RWPE2 (cell line): ENCODE results near the gene TCF12.

Source experiments
- ATAC-seq: fragments of 200-7000 bp; cut with Tn5 transposase; 3 replicates; pipeline ENCODE4 v1.9.1; 2021; ENCODE audit warnings: low read depth
- DNase-seq: peaks from one replicate; pipeline ENCODE4 v3.0.0-alpha.2; 2020; ENCODE audit warnings: low spot score
- H3K27ac ChIP-seq: fragments of 450-650 bp; 2 replicates; pipeline ENCODE4 v1.5.1; 2017; ENCODE audit warnings: mild to moderate bottlenecking; ENCODE audit not compliant: poor library complexity, severe bottlenecking
- H3K27me3 ChIP-seq: fragments of 250-450 bp; sonication (Bioruptor Pico); 2 replicates; pipeline ENCODE4 v1.5.1; 2021; ENCODE audit warnings: mild to moderate bottlenecking, moderate library complexity; ENCODE audit not compliant: insufficient read depth, poor library complexity, severe bottlenecking
- H3K36me3 ChIP-seq: fragments of 250-450 bp; sonication (Bioruptor Pico); 2 replicates; pipeline ENCODE4 v1.5.1; 2020; ENCODE audit warnings: low read depth, mild to moderate bottlenecking, moderate library complexity
- H3K4me1 ChIP-seq: fragments of 250-450 bp; sonication (Bioruptor Pico); 2 replicates; pipeline ENCODE4 v1.5.1; 2021; ENCODE audit warnings: mild to moderate bottlenecking, moderate library complexity; ENCODE audit not compliant: insufficient read depth, poor library complexity, severe bottlenecking
- H3K4me3 ChIP-seq: fragments of 250-450 bp; sonication (Bioruptor Pico); 2 replicates; pipeline ENCODE4 v1.5.1; 2021; ENCODE audit warnings: mild to moderate bottlenecking, moderate library complexity; ENCODE audit not compliant: severe bottlenecking
- H3K9me3 ChIP-seq: fragments of 250-450 bp; sonication (Bioruptor Pico); 2 replicates; pipeline ENCODE4 v1.5.1; 2021; ENCODE audit warnings: mild to moderate bottlenecking, moderate library complexity; ENCODE audit not compliant: severe bottlenecking
- CTCF ChIP-seq: fragments of 450-650 bp; IDR thresholded peaks from one replicate; pipeline ENCODE4 v1.5.1; 2017; ENCODE audit warnings: mild to moderate bottlenecking, moderate library complexity; ENCODE audit not compliant: poor library complexity, severe bottlenecking

TCF12 gene

DNA sequence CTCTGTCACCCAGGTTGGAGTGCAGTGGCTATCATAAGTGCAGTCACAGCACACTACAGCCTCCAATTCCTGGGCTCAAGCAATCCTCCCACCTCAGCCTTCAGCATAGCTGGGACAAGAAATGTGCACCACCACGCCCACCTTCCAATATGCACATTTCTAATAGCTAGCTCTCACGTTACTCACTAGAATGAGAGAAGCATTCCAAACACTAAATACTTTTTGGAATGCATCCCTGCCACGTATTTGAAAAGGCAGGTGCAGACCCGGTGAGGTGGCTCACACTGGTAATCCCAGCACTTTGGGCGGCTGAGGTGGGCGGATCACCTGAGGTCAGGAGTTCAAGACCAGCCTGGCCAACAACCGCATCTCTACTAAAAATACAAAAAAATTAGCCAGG is 7.6 kb upstream of the TCF12 start:
- TF ChIP-seq CTCF: no peak
- no peak overlapping the region for H3K27ac ChIP-seq
- ATAC-seq: peak; percentile 59

GRCh38 chr15:56913241-56913640 is 5.2 kb upstream of the TCF12 start:
- DNase-seq: no peak
- Histone ChIP-seq H3K4me1 (peaks cover 4% of the 10 kb centered on the region), H3K9me3 (no peaks in the 10 kb centered on the region), H3K27ac (no peak overlapping the region), H3K4me3 (no peak overlapping the region), H3K27me3 (no peaks in the 10 kb centered on the region), H3K36me3 (no peaks in the 10 kb centered on the region)
- no peak for ATAC-seq
- no peak for TF ChIP-seq CTCF

More for the DNA sequence above, 7.6 kb upstream of the TCF12 start:
- Histone ChIP-seq H3K36me3 (no peaks in the 10 kb centered on the region), H3K4me1 (peaks cover 19% of the 10 kb centered on the region), H3K4me3 (no peak overlapping the region), H3K27me3 (no peaks in the 10 kb centered on the region), H3K9me3 (no peaks in the 10 kb centered on the region)
- DNase-seq: no peak

- no peak for ATAC-seq
- Histone ChIP-seq H3K27ac (no peak overlapping the region), H3K4me3 (no peak overlapping the region), H3K27me3 (no peaks in the 10 kb centered on the region), H3K36me3 (no peaks in the 10 kb centered on the region), H3K9me3 (no peaks in the 10 kb centered on the region), H3K4me1 (peaks cover 4% of the 10 kb centered on the region)
- TF ChIP-seq CTCF: no peak
- DNase-seq: no peak
These were observed 4.8 kb upstream of the TCF12 start for GRCh38 chr15:56913670-56914069.

- no peak for ATAC-seq
- TF ChIP-seq CTCF: no peak
- Histone ChIP-seq H3K27me3 (no peaks in the 10 kb centered on the region), H3K4me1 (peaks cover 10% of the 10 kb centered on the region), H3K36me3 (peaks cover 8% of the 10 kb centered on the region), H3K9me3 (no peaks in the 10 kb centered on the region), H3K27ac (no peak overlapping the region), H3K4me3 (no peak overlapping the region)
- DNase-seq: no peak
These were observed 2.6 kb upstream of the TCF12 start for GRCh38 chr15:56915888-56916287.

DNA sequence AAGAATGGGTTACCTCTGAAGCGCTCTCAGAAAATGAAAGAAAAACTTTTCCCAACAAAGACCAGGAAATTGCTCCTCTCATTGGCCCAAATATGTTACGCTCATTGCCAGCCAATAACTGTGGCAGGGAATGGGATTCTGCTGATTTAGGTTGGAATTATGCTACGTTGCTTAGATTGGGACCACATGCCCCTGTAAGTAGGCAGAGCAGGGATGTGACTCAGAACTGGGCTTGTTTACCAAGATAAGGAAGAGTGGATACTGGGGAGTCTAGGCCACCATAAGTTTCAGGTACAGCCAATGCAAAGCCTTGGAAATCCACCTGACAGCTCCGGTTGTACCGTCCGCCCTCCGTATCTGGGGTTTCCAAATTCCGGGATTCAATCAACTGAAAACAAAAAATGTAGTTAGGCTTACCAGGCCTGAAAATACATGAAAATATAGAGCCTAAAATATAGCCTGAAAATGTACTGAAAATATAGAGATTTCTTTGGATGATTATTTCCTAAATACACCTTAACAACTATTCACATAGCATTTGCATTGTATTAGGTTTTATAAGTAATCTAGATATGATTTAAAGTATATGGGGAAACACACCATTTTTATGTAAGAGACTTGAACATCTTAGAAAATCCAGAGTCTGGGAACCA is 1.5 kb upstream of the TCF12 start:
- H3K27me3 ChIP-seq: no peaks in the 10 kb centered on the region
- no peaks in the 10 kb centered on the region for H3K9me3 ChIP-seq
- H3K4me1 ChIP-seq: peaks cover 20% of the 10 kb centered on the region
- no peak overlapping the region for H3K27ac ChIP-seq
- no peak overlapping the region for H3K4me3 ChIP-seq
- TF ChIP-seq CTCF: no peak
- no peak for ATAC-seq
- DNase-seq: no peak
- peaks cover 18% of the 10 kb centered on the region for H3K36me3 ChIP-seq
